IMR-90 (cell line): ENCODE results near the gene TEKT1. TPM values are rescaled to one million over a fixed set of nuclear protein-coding genes. Genes with fewer than 3 reads are reported as not detected.

Experiments used
- ATAC-seq: fragments of 200-7000 bp; cut with Tn5 transposase; 2 replicates; pipeline ENCODE4 v1.9.1; 2020; ENCODE audit warnings: low read depth, mild to moderate bottlenecking, moderate library complexity
- BruUV-seq: library from RNA; stranded (reverse); fragments of 400-500 nt; replicated peaks from 2 replicates; lab custom pipeline; 2021; lab: Mats Ljungman, UMichigan
- CTCF ChIA-PET: fragments of 300-600 bp; formaldehyde crosslinking; extraction: SDS; loops from one replicate; lab custom pipeline; 2021; ENCODE audit warnings: antibody characterized with exemption; lab: Yijun Ruan, JAX
- POLR2A ChIA-PET: fragments of 300-600 bp; sonication (Branson Sonifier 250); formaldehyde crosslinking; loops from one replicate; lab custom pipeline; 2022; ENCODE audit warnings: antibody characterized with exemption; ENCODE audit not compliant: unreplicated experiment; lab: Charles Lee
- DNase-seq: peaks from one replicate; pipeline ENCODE4 v3.0.0; 2013
- H2AFZ ChIP-seq: replicated peaks from 2 replicates; pipeline ENCODE3; 2013; ENCODE audit warnings: low read length, mild to moderate bottlenecking; ENCODE audit not compliant: poor library complexity
- H2AK5ac ChIP-seq: 2 replicates; pipeline ENCODE4 v1.6.1; 2013; ENCODE audit warnings: low read depth, low read length, inconsistent platforms
- H2AK9ac ChIP-seq: replicated peaks from 2 replicates; pipeline ENCODE3; 2013; ENCODE audit warnings: mild to moderate bottlenecking, low read depth, low read length, moderate library complexity; ENCODE audit not compliant: poor library complexity
- H2BK120ac ChIP-seq: 2 replicates; pipeline ENCODE4 v1.6.1; 2013; ENCODE audit warnings: low read depth, low read length, inconsistent platforms
- H2BK15ac ChIP-seq: 3 replicates; pipeline ENCODE4 v1.6.1; 2013; ENCODE audit warnings: low read depth, low read length, inconsistent platforms
- H2BK20ac ChIP-seq: 2 replicates; pipeline ENCODE4 v1.6.1; 2013; ENCODE audit warnings: low read depth, mild to moderate bottlenecking, inconsistent platforms, low read length, moderate library complexity
- H2BK5ac ChIP-seq: 2 replicates; pipeline ENCODE4 v1.6.1; 2013; ENCODE audit warnings: mild to moderate bottlenecking, low read depth, low read length, inconsistent platforms; ENCODE audit not compliant: poor library complexity, severe bottlenecking
- H3K14ac ChIP-seq: replicated peaks from 2 replicates; pipeline ENCODE4 v1.6.1; 2013; ENCODE audit warnings: low read depth, low read length, inconsistent platforms
- H3K18ac ChIP-seq: 2 replicates; pipeline ENCODE4 v1.6.1; 2013; ENCODE audit warnings: low read depth, low read length, control low read depth
- H3K23ac ChIP-seq: 2 replicates; pipeline ENCODE4 v1.6.1; 2013; ENCODE audit warnings: low read depth, low read length, inconsistent platforms
- H3K27ac ChIP-seq: 2 replicates; pipeline ENCODE4 v1.5.1; 2013; ENCODE audit warnings: mild to moderate bottlenecking, control low read depth, low read length; ENCODE audit not compliant: insufficient read depth
- H3K27me3 ChIP-seq: 2 replicates; pipeline ENCODE4 v1.6.1; 2013; ENCODE audit warnings: low read length; ENCODE audit not compliant: control insufficient read depth, insufficient read depth
- H3K36me3 ChIP-seq: 2 replicates; pipeline ENCODE4 v1.6.1; 2013; ENCODE audit warnings: low read length, mixed read lengths; ENCODE audit not compliant: control insufficient read depth, insufficient read depth
- H3K4ac ChIP-seq: 2 replicates; pipeline ENCODE4 v1.6.1; 2013; ENCODE audit warnings: low read depth, low read length, inconsistent platforms
- H3K4me1 ChIP-seq: 2 replicates; pipeline ENCODE4 v1.6.1; 2013; ENCODE audit warnings: low read length, mixed read lengths; ENCODE audit not compliant: control insufficient read depth, insufficient read depth
- H3K4me2 ChIP-seq: 2 replicates; pipeline ENCODE4 v1.6.1; 2013; ENCODE audit warnings: low read depth, mild to moderate bottlenecking, control low read depth, low read length, moderate library complexity
- H3K4me3 ChIP-seq: 2 replicates; pipeline ENCODE4 v1.5.1; 2013; ENCODE audit warnings: low read depth, mild to moderate bottlenecking, control low read depth, low read length, moderate library complexity; ENCODE audit not compliant: insufficient read depth
- H3K56ac ChIP-seq: 2 replicates; pipeline ENCODE4 v1.6.1; 2013; ENCODE audit warnings: low read length, inconsistent platforms; ENCODE audit not compliant: insufficient read depth; ENCODE audit errors: extremely low read depth
- H3K79me1 ChIP-seq, 2 experiments: 2 replicates each; pipeline ENCODE4 v1.6.1; 2013; ENCODE audit warnings: low read length in 2 of 2, inconsistent platforms in 1 of 2, low read depth in 1 of 2
- H3K9ac ChIP-seq: 2 replicates; pipeline ENCODE4 v1.6.1; 2013; ENCODE audit warnings: low read depth, low read length, control low read depth
- H3K9me1 ChIP-seq: 2 replicates; pipeline ENCODE4 v1.6.1; 2013; ENCODE audit warnings: low read length, inconsistent platforms; ENCODE audit not compliant: insufficient read depth
- H3K9me3 ChIP-seq: 2 replicates; pipeline ENCODE4 v1.6.1; 2013; ENCODE audit warnings: low read length; ENCODE audit not compliant: control insufficient read depth, insufficient read depth
- H4K20me1 ChIP-seq: 2 replicates; pipeline ENCODE4 v1.6.1; 2013; ENCODE audit warnings: low read length, inconsistent platforms; ENCODE audit not compliant: insufficient read depth
- H4K5ac ChIP-seq: 2 replicates; pipeline ENCODE4 v1.6.1; 2013; ENCODE audit warnings: mild to moderate bottlenecking, low read depth, low read length, control low read depth
- H4K8ac ChIP-seq, 2 experiments: 2 replicates each; pipeline ENCODE4 v1.6.1; 2013; ENCODE audit warnings: low read depth in 2 of 2, low read length in 2 of 2, control low read depth in 1 of 2, inconsistent platforms in 1 of 2
- H4K91ac ChIP-seq: 2 replicates; pipeline ENCODE4 v1.6.1; 2013; ENCODE audit warnings: low read depth, low read length, inconsistent platforms; ENCODE audit not compliant: insufficient read depth
- CEBPB ChIP-seq: IDR thresholded peaks from 2 replicates; pipeline ENCODE4 v1.6.1; 2012; ENCODE audit warnings: low read depth, low read length, improper control_type of control experiment
- CHD1 ChIP-seq: IDR thresholded peaks from 2 replicates; pipeline ENCODE4 v1.6.1; 2012; ENCODE audit warnings: low read depth, low read length, improper control_type of control experiment
- CTCF ChIP-seq: conservative IDR thresholded peaks from 2 replicates; pipeline ENCODE4 v1.5.1; 2012; ENCODE audit warnings: mild to moderate bottlenecking, low read depth, low read length, improper control_type of control experiment
- ELK1 ChIP-seq: fragments of 150-350 bp; IDR thresholded peaks from 2 replicates; pipeline ENCODE4 v1.6.1; 2016; ENCODE audit warnings: low read depth, mild to moderate bottlenecking, low read length, moderate library complexity, borderline replicate concordance
- FOS ChIP-seq: fragments of 150-350 bp; IDR thresholded peaks from 2 replicates; pipeline ENCODE4 v1.6.1; 2016; ENCODE audit warnings: low read depth, low read length
- MAFK ChIP-seq: IDR thresholded peaks from 2 replicates; pipeline ENCODE4 v1.6.1; 2012; ENCODE audit warnings: low read depth, low read length, improper control_type of control experiment
- MXI1 ChIP-seq: IDR thresholded peaks from 2 replicates; pipeline ENCODE4 v1.6.1; 2012; ENCODE audit warnings: low read depth, mild to moderate bottlenecking, low read length, moderate library complexity, borderline replicate concordance
- NFE2L2 ChIP-seq: fragments of 150-350 bp; IDR thresholded peaks from 2 replicates; pipeline ENCODE4 v1.6.1; 2016; ENCODE audit warnings: low read depth, mild to moderate bottlenecking, low read length
- POLR2A ChIP-seq: IDR thresholded peaks from 2 replicates; pipeline ENCODE4 v1.6.1; 2012; ENCODE audit warnings: mild to moderate bottlenecking, low read depth, low read length
- RAD21 ChIP-seq: IDR thresholded peaks from 2 replicates; pipeline ENCODE4 v1.6.1; 2012; ENCODE audit warnings: low read length, improper control_type of control experiment
- RCOR1 ChIP-seq: IDR thresholded peaks from 2 replicates; pipeline ENCODE4 v1.6.1; 2012; ENCODE audit warnings: mild to moderate bottlenecking, low read length, improper control_type of control experiment; ENCODE audit not compliant: insufficient replicate concordance
- RFX5 ChIP-seq: IDR thresholded peaks from 2 replicates; pipeline ENCODE4 v1.8.0; 2012; ENCODE audit warnings: low read depth, mild to moderate bottlenecking, low read length, moderate library complexity
- SMC3 ChIP-seq: fragments of 150-350 bp; IDR thresholded peaks from 2 replicates; pipeline ENCODE4 v1.6.1; 2016; ENCODE audit warnings: low read depth, mild to moderate bottlenecking, antibody characterized with exemption, low read length, moderate library complexity
- WGBS, 2 experiments: methylation state at CpG; one replicate each; pipeline versions ENCODE4 v1.1.5 to v1.1.7; 2013; ENCODE audit warnings: missing lambda C conversion rate in 2 of 2; ENCODE audit not compliant: insufficient read length in 1 of 2; ENCODE audit errors: extremely low coverage in 2 of 2; 5-methylcytosine and 5-hydroxymethylcytosine counted together
- dilution Hi-C: fragments of 300-500 bp; cut with HindIII; formaldehyde crosslinking; loops from one replicate; pipeline ENCODE4 v1.14.3; 2018; ENCODE audit warnings: low sequenced_read_pairs; ENCODE audit not compliant: unreplicated experiment
- in situ Hi-C: fragments of 300-500 bp; cut with MboI; formaldehyde crosslinking; loops from 3 replicates; pipeline ENCODE4 v1.14.3; 2019; ENCODE audit warnings: low sequenced_read_pairs, inconsistent platforms, mixed read lengths
- intact Hi-C: fragments of 100-400 bp; cut with micrococcal nuclease; formaldehyde crosslinking; loops from 2 replicates; pipeline ENCODE4 v1.10.0; 2022
- polyA plus RNA-seq, 3 experiments: library from polyadenylated mRNA; depleted of rRNA; stranded (reverse); fragments of >200 nt; gene quantifications; 2 replicates each; pipeline ENCODE4 v1.2.3, GENCODE V29; 2012; ENCODE audit warnings: low replicate concordance in 1 of 3
- total RNA-seq: library from RNA; depleted of rRNA; stranded (reverse); fragments of >200 nt; gene quantifications from 2 replicates; pipeline ENCODE4 v1.2.3, GENCODE V29; 2012

Gene TEKT1
- total and polyA plus RNA-seq, 2 of the 4 experiments (the other 2 are of a cell fraction), result not detected

GRCh38 chr17:6857904-6858303, 26.4 kb upstream of the TEKT1 start:
- H4K91ac ChIP-seq, result no peak overlapping the region
- POLR2A ChIA-PET, result no interaction called here
- no peak overlapping the region for H4K5ac ChIP-seq
- H3K27ac ChIP-seq, result no peak overlapping the region
- no peak overlapping the region for H2BK20ac ChIP-seq
- no peak overlapping the region for H3K56ac ChIP-seq
- no CpG with 5 or more reads among the region's 2 CpGs for WGBS, 2 experiments
- no peak overlapping the region for H3K18ac ChIP-seq
- intact Hi-C loops, result no loop called here
- no peak overlapping the region for H2AFZ ChIP-seq
- H2AK9ac ChIP-seq, result no peak overlapping the region
- no peak overlapping the region for H4K8ac ChIP-seq
- dilution Hi-C loops, result no loop called here
- no peak overlapping the region for H3K4me3 ChIP-seq
- H3K9ac ChIP-seq, result no peak overlapping the region
- BruUV-seq, result no TSS peak
- no peaks in the 10 kb centered on the region for H4K20me1 ChIP-seq
- H3K4me1 ChIP-seq, result no peaks in the 10 kb centered on the region
- ATAC-seq (no peak), DNase-seq (no peak)
- H3K9me1 ChIP-seq, result no peaks in the 10 kb centered on the region
- H2BK120ac ChIP-seq, result no peak overlapping the region
- H3K27me3 ChIP-seq, result no peaks in the 10 kb centered on the region; the same call in none of the 2 replicates
- TF ChIP-seq RAD21 (no peak), RCOR1 (no peak), SMC3 (no peak), CTCF (no peak), CHD1 (no peak), NFE2L2 (no peak), RFX5 (no peak), FOS (no peak), CEBPB (no peak), MAFK (no peak), POLR2A (no peak), ELK1 (no peak), MXI1 (no peak)
- no peak overlapping the region for H3K23ac ChIP-seq
- CTCF ChIA-PET, result no interaction called here
- no peak overlapping the region for H3K4ac ChIP-seq
- in situ Hi-C loops, result no loop called here
- H3K14ac ChIP-seq, result no peak overlapping the region
- H3K4me2 ChIP-seq, result no peak overlapping the region
- no peak overlapping the region for H2BK5ac ChIP-seq
- no peaks in the 10 kb centered on the region for H3K9me3 ChIP-seq
- no peaks in the 10 kb centered on the region for H3K79me1 ChIP-seq
- H2AK5ac ChIP-seq, result no peak overlapping the region
- no peaks in the 10 kb centered on the region for H3K36me3 ChIP-seq
- no peak overlapping the region for H2BK15ac ChIP-seq
